ENCODE measurements around the gene TPR.

Gene TPR

DNA sequence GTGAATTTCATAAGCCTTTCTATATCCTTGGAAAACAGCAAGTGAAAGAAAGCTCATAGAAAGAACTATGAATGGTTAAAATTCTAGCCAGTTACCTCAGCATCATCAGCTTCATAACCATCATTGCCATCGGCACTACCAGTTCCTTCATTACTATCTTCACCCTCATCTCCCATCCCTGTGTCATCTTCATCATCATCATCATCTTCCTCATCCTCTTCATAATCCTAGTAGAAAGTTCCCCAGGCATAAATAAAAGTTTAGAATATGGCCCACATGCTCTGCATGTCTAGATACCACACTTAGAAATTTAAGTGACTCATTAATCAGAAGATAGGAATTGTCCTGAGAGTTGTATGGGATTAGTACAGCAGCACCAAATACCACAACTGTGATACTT, 49.0 kb downstream of the TPR start:
- DNase-seq, result no peak

DNA sequence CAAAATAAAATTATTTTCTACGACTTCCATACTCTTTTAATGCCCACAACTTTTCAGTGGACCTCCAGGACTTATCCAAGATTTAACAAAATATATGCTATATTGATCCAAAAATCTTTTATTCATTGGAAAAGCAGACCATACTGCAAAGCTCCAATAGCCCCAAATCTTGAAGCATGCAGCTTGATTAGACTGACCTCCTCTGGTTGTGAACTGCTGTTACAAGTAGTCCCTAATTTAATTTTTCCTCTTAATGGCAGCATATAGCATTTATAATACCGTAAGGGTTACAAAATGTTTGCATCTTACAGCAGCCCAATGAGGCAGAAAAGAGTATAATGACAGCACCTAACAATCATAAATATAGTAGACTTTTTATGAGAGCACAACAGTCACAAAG, 49.8 kb downstream of the TPR start:
- no peak for DNase-seq

GRCh38 chr1:186323865-186324264, 51.2 kb downstream of the TPR start:
- DNase-seq, result no peak

DNA sequence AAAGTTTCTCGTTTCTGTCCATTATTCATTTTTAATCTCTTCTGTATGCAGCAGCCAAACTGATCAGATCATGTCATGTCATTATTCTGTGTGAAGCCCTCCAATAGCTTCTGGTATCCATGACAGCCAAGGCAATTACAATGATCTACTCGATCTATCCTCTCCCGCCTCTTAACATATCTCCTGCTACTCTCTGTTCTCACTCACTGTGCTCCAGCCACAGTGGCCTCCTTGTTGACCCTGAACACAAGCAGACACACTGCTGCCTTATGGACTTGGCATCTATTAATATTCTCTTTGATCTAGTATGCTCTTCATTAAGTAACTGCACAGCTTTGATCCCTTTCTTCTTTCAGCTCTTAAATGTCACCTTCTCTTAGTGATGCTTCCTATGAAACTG, 59.5 kb downstream of the TPR start:
- DNase-seq, result no peak

GRCh38 chr1:186311375-186312051, 63.5 kb downstream of the TPR start:
- no peak for DNase-seq

- DNase-seq, result no peak
Measured at GRCh38 chr1:186310307-186310706, 64.7 kb downstream of the TPR start.

DNA sequence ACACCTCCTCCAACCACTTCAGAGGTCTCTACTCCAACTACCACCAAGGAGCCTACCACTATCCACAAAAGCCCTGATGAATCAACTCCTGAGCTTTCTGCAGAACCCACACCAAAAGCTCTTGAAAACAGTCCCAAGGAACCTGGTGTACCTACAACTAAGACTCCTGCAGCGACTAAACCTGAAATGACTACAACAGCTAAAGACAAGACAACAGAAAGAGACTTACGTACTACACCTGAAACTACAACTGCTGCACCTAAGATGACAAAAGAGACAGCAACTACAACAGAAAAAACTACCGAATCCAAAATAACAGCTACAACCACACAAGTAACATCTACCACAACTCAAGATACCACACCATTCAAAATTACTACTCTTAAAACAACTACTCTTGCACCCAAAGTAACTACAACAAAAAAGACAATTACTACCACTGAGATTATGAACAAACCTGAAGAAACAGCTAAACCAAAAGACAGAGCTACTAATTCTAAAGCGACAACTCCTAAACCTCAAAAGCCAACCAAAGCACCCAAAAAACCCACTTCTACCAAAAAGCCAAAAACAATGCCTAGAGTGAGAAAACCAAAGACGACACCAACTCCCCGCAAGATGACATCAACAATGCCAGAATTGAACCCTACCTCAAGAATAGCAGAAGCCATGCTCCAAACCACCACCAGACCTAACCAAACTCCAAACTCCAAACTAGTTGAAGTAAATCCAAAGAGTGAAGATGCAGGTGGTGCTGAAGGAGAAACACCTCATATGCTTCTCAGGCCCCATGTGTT, 66.6 kb downstream of the TPR start:
- no peak for DNase-seq

- DNase-seq, result no peak
Measured at GRCh38 chr1:186307445-186307844, 67.6 kb downstream of the TPR start.

DNA sequence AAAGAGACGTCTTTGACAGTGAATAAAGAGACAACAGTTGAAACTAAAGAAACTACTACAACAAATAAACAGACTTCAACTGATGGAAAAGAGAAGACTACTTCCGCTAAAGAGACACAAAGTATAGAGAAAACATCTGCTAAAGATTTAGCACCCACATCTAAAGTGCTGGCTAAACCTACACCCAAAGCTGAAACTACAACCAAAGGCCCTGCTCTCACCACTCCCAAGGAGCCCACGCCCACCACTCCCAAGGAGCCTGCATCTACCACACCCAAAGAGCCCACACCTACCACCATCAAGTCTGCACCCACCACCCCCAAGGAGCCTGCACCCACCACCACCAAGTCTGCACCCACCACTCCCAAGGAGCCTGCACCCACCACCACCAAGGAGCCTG, 68.5 kb downstream of the TPR start:
- DNase-seq, result no peak

DNA sequence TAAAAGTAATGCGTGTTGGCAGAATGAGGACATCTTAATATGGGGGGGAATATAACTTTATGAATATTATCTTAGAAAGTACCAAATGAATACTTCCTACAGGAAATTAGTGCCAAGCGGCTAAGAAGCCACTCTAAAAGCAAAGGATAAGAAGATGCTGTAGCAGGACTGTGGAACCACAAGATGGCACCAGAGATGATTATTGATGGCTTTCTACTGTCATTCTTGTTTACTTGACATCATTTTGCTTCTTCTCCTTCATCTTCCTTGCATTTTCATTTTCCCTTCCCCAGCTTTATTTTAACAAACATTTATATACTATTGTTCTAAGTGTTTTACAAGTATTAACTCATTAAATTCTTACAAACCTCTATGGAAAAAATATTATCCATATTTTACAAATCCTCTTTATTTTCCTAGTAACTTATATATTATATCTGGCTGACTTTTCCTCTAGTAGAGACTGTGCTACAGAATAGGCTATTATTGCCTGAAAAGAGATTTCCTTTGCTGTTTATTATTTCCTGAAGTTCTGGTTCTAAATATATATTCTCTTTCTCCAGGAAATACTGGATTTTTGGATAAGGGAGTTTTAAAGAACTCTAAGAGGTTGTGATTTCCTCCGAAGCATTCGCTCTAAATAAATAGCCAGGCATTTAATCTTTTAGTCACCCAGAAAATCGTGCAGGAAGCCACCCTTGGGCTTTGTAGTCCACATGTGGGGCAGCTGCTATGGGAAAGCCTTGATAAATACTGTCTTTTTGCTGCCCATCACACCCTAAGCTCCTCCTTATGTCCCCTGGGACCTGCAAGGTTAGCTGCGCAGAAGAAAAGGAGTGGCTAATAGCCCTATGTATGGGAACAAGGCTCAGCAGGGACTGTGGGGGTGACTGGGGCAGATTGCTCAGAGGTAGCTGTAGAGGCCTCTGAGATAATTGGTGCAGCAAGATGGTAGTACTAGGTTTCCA, 69.8 kb downstream of the TPR start:
- DNase-seq, result no peak

- no peak for DNase-seq
Measured at GRCh38 chr1:186303911-186304310, 71.1 kb downstream of the TPR start.

DNA sequence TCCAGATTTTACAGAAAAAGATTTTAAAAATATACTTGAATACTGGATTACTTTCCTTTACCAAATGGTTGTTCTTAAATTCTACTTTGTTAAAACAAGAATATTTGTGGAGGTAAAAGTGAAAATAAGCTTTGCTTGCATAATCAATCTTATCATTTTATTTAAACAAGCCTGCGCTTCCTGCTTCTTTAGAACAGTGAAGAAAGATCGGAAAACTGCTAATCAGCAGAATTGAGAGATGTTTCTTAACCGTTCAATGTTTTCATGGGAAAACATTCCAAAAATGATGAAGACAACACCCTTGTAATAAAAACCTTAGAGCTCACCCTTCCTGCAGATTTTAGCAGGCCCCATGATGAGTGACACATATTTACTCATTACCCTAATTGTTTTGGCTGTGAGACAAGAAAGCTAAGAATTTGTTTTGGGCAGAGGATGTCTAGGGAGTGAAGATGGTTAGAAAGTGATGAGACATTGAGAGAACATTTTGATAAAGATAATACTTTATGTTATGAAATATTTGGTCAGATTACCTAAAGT, 72.6 kb downstream of the TPR start:
- DNase-seq, result no peak

- no peak for DNase-seq
Measured at GRCh38 chr1:186301448-186301847, 73.6 kb downstream of the TPR start.

- DNase-seq, result no peak
Measured at GRCh38 chr1:186300056-186300455, 75.0 kb downstream of the TPR start.

DNA sequence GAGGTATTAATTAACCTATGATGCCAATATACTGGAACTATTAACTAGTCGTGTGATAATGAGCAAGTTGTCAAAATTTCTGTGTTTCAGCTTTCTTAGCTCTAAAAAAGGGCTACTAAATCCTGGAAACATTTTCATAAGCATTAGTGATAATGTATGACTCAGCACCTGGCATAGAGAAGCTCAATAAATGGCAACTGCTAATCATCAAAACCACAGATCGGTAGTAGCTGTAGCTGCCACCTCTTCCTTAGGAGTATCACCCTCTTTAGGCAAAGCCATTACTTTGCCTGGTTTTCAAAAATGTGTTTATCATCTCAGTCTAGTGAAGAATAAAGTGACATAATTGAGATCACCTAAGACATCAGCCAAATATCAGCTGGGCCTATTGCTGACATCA, 75.5 kb downstream of the TPR start:
- no peak for DNase-seq

DNA sequence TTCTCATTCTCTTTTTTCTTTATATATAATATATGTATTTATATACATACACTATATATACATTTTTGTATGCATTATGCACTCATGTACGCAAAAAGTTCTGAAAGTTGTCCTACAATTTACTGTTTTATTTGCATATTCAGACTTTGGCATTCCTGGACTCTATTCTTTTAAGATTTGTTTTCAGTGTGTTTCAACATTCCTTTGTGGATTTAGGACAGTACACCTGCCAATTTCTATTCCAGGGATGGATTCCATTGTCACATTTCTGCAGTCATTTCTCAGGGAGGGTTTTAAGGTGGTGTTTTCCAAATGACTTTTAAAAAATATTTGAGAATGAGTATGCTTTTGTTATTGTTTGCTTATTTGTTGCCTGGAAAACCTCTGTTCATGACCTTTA, 76.2 kb downstream of the TPR start:
- DNase-seq, result no peak

- no peak for DNase-seq
Measured at GRCh38 chr1:186297439-186298045, 77.5 kb downstream of the TPR start.

GRCh38 chr1:186295980-186296379, 79.1 kb downstream of the TPR start, which contains the start of gene PRG4:
TSS of gene PRG4 (plus strand) at chr1:186296279.
- no peak for DNase-seq

DNA sequence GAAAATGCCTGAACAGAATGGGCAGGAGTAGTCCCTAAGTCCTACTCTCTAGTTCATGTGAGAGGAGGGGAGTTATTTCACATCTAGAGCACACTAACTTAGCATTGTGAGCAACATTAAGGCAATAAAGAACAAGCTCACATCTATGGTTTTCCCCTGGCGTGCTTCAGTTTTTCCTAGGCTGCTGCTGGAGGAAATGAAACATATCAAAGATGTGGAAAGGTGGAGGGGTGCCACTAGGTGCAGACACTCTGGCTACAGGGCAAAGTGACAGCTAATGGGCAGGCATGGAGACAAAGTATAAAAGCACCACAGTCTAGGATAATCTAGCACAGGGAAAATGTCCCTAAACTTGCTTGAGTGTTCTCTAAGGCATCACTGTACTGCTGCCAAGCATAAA, 82.2 kb downstream of the TPR start:
- DNase-seq, result no peak

DNA sequence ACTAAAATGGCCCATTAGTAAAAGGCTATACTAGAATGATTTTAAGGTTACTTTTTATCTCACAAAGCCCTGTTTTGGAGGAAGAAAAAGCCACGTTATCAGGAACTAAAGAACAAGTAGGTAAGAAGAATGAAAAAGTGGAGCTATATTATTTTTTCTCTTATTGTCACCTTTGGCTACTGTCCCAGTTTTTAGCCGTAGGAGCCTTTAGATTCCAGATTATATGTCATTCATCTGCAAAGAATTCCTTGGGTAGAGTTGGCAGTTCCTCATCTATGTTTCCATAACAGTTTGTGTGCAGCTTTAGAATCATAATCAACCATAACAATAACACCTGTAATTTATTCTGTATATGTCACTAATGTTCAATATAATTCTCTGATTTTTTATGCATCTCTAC, 83.8 kb downstream of the TPR start:
- DNase-seq, result no peak

- DNase-seq, result no peak
Measured at GRCh38 chr1:186289943-186290545, 85.0 kb downstream of the TPR start.

DNA sequence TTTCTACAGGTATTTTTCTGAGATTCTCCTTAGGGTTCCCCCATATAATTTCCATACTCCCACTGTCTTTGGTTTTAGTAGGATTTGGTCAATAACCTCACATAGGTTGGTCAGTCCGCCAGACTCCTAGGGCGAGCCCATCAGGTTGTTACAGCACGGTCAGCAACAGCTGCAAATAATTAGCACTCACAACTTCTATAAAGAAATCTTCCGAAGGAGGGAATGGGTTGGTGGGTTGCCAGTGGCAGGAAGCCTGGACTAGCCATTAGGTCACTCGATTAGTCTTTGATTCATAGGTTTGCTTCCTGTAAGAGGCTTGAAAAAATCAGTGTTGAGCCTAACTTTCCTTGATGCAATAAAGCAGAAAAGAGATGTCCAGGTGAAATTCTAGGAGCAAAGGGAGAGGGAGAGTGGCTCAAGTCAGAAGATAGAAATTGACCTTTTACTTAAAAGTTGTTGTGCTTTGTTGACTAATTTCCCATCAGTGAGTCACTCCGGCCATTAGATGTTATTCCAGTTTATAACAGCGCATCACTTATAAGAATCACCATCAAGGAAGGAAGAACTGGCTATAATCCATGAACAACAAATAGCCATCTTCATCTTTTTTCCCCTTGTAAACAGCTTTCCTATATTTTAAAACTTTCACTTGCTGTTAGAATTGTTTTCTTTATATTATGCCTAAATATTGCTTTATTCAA, 88.3 kb downstream of the TPR start:
- no peak for DNase-seq

All from T1000 (cell line).